ENCODE results near the gene TXLNA.

Gene TXLNA

DNA sequence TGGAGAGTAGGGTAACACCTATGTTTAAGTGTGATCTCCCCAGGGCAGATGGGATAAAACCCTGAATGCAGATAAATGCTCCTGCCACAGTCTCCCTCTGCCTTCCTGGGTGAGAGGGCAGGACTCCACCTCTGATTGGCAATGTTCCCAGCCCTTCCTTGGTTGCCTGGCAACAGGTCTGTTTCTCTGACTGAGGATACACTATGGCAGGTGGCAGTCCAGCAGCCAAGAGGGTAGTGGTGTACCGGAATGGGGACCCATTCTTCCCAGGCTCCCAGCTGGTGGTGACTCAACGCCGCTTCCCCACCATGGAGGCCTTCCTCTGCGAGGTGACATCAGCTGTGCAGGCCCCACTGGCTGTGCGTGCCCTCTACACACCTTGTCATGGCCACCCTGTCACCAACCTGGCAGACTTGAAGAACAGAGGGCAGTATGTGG, 29.4 kb downstream of the TXLNA start, which contains the start of gene DCDC2B:
Gene DCDC2B (plus strand): TSS at position 199 of the 438 bp plus-strand sequence. CDS start 5 bp downstream, at position 204.
- Histone ChIP-seq H2AFZ (ENCODE audit: low read length, unreplicated experiment) (no peak within 1 kb of the TSS), H3K79me2 (ENCODE audit: control insufficient read depth, insufficient read depth, low read length, unreplicated experiment) (no peaks in the 10 kb centered on the region), H3K4me1 (ENCODE audit: control insufficient read depth, insufficient read depth, low read length, unreplicated experiment) (peaks cover 12% of the 10 kb centered on the region), H3K27ac (ENCODE audit: low read depth, low read length) (peak within 1 kb of the TSS; percentile 34; the same call in 1 of the 2 replicates), H3K27me3 (ENCODE audit: insufficient read depth, low read length) (no peaks in the 10 kb centered on the region), H3K36me3 (ENCODE audit: insufficient read depth, low read length) (no peaks in the 10 kb centered on the region), H3K4me3 (ENCODE audit: low read depth, low read length) (no peak within 1 kb of the TSS)

DNA sequence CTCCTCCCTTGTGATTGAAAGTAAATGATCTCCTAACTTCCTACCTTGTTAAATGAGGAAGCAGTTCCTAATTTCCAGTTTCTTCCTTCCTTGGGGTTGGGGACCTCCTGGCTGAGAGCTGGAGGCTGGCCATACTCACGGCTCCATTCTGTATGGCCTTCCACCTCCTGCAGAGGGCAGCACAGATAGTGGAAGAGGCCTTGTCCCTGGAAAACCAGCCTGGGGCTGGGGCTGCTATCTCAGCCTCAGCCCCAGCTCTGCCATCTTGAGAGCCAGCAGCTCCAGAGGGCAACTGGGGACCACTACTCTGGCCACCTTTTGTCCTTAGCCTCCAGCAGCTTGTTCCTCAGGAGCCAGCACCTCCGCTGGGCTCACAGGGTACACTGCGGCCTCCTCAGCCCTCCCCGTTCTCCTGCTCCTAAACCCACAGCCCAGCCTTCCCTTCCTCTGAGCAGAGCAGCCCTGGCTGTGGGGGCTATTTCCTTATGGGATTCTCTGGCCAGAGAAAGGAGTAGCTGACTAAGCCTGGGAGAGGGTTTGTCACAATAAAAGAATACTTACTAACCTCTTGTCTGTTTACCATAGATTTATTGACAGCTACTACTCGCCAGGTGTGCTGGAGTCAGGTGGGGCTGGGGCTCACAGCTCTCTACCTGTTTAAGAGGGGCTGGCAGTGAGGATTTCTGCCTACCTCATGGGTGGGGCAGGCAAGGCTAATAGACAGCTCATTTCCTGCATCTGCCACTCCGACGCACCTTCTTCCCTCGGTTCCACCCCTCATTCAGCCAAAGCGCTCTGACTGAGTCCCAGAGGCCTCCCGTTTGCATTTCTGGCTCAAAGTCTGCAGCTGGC, 36.4 kb downstream of the TXLNA start:
- Histone ChIP-seq H3K27me3 (ENCODE audit: insufficient read depth, low read length) (no peaks in the 10 kb centered on the region), H3K4me3 (ENCODE audit: low read depth, low read length) (no peak overlapping the region), H3K27ac (ENCODE audit: low read depth, low read length) (no peak overlapping the region), H3K79me2 (ENCODE audit: control insufficient read depth, insufficient read depth, low read length, unreplicated experiment) (no peaks in the 10 kb centered on the region), H3K4me1 (ENCODE audit: control insufficient read depth, insufficient read depth, low read length, unreplicated experiment) (peaks cover 13% of the 10 kb centered on the region), H3K36me3 (ENCODE audit: insufficient read depth, low read length) (no peaks in the 10 kb centered on the region), H2AFZ (ENCODE audit: low read length, unreplicated experiment) (no peak overlapping the region)

DNA sequence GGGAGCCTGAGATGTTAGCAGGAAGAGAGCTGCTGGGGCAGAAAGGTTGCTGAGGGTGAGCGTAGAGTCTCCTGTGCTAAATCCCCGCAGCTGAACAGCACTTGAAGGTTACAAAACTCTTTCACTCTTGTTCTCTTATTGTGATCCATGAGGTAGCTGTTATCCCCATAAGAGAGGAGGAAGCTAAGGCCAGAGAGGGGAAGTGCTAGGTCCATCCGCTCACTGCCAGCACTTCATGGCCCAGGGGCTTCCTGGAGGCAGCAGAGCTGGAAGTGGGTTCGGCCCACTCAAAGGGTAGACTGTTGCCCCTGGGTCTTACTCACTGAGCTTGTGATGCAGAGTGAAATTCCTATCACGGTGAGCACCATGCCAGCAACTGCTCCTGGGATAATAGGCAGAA, 37.1 kb downstream of the TXLNA start:
- no peak overlapping the region for H3K27ac ChIP-seq (ENCODE audit: low read depth, low read length)
- no peak overlapping the region for H3K4me3 ChIP-seq (ENCODE audit: low read depth, low read length)

DNA sequence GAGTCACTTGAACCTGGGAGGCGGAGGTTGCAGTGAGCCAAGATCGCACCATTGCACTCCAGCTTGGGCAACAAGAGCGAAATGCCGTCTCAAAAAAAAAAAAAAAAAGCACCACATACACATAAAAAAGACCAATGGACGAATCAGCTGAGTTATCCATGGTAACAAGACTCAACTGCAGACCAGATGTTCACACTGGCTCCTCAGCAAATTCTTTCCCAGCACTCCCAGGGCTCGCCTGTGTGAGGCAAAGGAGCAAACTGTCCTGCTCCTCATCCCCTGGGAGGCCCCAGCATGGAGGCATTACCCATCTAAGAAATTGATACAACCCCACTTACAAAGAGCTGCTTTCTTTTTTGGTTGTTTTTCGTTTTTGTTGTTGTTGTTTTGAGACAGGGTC, 39.5 kb downstream of the TXLNA start:
- Histone ChIP-seq H3K36me3 (ENCODE audit: insufficient read depth, low read length) (no peaks in the 10 kb centered on the region; the same call in 1 of the 2 replicates), H2AFZ (ENCODE audit: low read length, unreplicated experiment) (no peak overlapping the region), H3K27ac (ENCODE audit: low read depth, low read length) (no peak overlapping the region), H3K4me1 (ENCODE audit: control insufficient read depth, insufficient read depth, low read length, unreplicated experiment) (peaks cover 30% of the 10 kb centered on the region), H3K27me3 (ENCODE audit: insufficient read depth, low read length) (no peaks in the 10 kb centered on the region), H3K79me2 (ENCODE audit: control insufficient read depth, insufficient read depth, low read length, unreplicated experiment) (peaks cover 30% of the 10 kb centered on the region), H3K4me3 (ENCODE audit: low read depth, low read length) (no peak overlapping the region)

More for the DNA sequence above, 37.1 kb downstream of the TXLNA start:
- Histone ChIP-seq H2AFZ (ENCODE audit: low read length, unreplicated experiment) (no peak overlapping the region), H3K27me3 (ENCODE audit: insufficient read depth, low read length) (no peaks in the 10 kb centered on the region), H3K36me3 (ENCODE audit: insufficient read depth, low read length) (no peaks in the 10 kb centered on the region), H3K4me1 (ENCODE audit: control insufficient read depth, insufficient read depth, low read length, unreplicated experiment) (peaks cover 20% of the 10 kb centered on the region), H3K79me2 (ENCODE audit: control insufficient read depth, insufficient read depth, low read length, unreplicated experiment) (peaks cover 7% of the 10 kb centered on the region)

DNA sequence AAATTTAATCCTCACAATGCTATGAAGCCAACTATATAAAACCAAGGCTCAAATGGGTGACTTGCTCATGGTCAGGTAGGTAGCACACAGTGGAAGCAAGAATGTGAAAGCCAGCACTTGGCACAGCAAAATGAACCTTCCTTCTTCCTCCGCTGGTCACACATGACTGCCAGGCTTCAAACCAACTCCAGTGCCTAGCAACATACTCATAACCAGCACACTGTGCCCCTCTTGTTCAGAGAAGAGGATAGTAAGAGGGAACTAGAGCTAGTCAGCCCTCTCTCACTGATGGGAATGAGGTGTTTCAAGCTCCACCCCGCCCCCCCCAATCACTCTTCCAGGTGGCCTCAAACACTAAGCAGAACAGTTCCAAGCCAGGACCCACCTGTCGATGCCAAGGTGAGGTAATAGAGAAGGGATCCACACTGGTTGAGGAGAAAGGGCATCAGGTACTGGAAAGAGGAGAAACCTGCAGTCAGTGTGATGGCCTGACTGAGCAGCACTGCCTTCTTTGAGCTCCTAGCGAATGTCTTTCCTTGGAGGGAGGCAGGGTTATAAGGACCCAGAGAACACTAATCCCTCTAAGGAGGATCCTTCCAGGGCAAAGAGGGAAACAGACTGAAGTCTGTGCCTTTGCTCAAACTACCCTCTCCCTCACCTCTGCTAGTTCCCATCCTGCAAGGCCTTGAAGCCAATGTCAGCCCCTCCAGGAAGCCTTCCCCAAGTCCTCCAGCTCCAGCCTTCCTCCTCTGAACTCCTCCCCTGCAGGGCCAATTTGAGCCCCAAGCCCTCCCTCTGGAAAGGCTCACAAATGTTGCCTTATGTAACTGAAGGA, 41.5 kb downstream of the TXLNA start:
- peak overlapping the region; percentile 79 for H2AFZ ChIP-seq (ENCODE audit: low read length, unreplicated experiment)
- H3K4me1 ChIP-seq (ENCODE audit: control insufficient read depth, insufficient read depth, low read length, unreplicated experiment): peaks cover 30% of the 10 kb centered on the region
- H3K79me2 ChIP-seq (ENCODE audit: control insufficient read depth, insufficient read depth, low read length, unreplicated experiment): peaks cover 34% of the 10 kb centered on the region
- H3K36me3 ChIP-seq (ENCODE audit: insufficient read depth, low read length): peaks cover 3% of the 10 kb centered on the region; the same call in 1 of the 2 replicates
- no peaks in the 10 kb centered on the region for H3K27me3 ChIP-seq (ENCODE audit: insufficient read depth, low read length)
- H3K4me3 ChIP-seq (ENCODE audit: low read depth, low read length): peak overlapping the region; percentile 95
- peak overlapping the region; percentile 81; the same call in 1 of the 2 replicates for H3K27ac ChIP-seq (ENCODE audit: low read depth, low read length)

DNA sequence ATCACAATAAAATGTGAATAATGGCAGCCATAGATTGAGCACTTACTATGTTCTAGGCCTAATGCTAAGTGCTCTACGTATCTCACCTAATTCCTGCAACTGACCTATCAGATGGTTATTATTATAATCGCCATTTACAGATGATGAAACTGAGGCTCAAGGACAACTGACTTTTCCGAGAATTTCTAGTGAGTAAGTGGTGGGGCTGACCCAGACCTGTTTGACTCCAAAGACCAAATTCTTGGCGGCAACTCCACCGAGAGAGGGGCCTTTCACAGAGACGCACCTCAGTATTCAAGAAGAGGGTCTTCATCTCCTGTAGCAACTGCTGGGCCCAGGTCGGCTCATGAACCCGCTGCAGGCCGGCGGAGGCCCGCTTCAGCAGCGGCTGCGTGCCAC, 42.1 kb downstream of the TXLNA start:
- Histone ChIP-seq H3K36me3 (ENCODE audit: insufficient read depth, low read length) (peaks cover 3% of the 10 kb centered on the region; the same call in 1 of the 2 replicates), H3K4me3 (ENCODE audit: low read depth, low read length) (peak overlapping the region; percentile 95), H3K4me1 (ENCODE audit: control insufficient read depth, insufficient read depth, low read length, unreplicated experiment) (peaks cover 30% of the 10 kb centered on the region), H3K27ac (ENCODE audit: low read depth, low read length) (peak overlapping the region; percentile 81), H3K27me3 (ENCODE audit: insufficient read depth, low read length) (no peaks in the 10 kb centered on the region), H3K79me2 (ENCODE audit: control insufficient read depth, insufficient read depth, low read length, unreplicated experiment) (peaks cover 34% of the 10 kb centered on the region), H2AFZ (ENCODE audit: low read length, unreplicated experiment) (peak overlapping the region; percentile 79)

DNA sequence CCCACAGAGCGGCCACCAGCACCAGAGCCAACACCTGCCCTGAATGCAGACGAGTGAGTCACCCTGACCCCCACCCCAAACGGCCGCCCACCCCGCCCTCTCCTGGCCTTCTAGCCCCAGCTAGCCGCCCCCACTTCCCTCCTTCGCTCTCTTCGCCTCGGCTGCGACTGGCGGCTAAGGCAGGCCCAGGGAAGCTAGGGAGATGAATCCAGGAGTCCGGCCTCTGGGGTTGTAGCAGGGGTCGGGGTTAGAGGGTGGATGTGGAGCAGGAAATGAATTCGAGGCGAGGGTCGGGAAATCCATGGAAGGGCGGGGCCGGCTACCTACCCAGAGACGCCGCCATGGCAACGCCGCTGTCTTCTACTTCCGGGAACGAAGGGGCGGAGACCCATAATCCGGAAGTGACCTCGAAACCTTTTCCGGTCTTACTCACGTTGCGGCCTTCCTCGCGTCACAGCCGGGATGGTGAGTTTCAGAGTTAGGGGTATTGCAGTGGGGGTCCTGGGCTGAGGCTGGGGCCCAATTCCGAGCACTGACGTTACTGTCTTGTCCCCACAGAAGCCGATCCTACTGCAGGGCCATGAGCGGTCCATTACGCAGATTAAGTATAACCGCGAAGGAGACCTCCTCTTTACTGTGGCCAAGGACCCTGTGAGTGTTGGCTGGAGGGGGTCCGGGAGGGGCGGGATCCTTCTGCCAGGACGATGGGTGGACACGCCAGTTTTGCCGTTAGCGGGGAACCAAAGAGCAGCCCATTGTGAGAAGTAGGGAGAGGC, 42.7 kb downstream of the TXLNA start, which contains the start of the genes EIF3I and TMEM234:
Gene EIF3I (plus strand): TSS at position 428 of the 776 bp plus-strand sequence. CDS start 35 bp downstream, at position 463.
Gene TMEM234 (minus strand): TSS at position 374 of the 776 bp plus-strand sequence. CDS start 31 bp downstream, at position 343.
- Histone ChIP-seq H3K27ac (ENCODE audit: low read depth, low read length) (peak within 1 kb of the TSS; percentile 81), H2AFZ (ENCODE audit: low read length, unreplicated experiment) (peak within 1 kb of the TSS; percentile 79), H3K27me3 (ENCODE audit: insufficient read depth, low read length) (no peaks in the 10 kb centered on the region), H3K36me3 (ENCODE audit: insufficient read depth, low read length) (peaks cover 3% of the 10 kb centered on the region; the same call in 1 of the 2 replicates), H3K4me1 (ENCODE audit: control insufficient read depth, insufficient read depth, low read length, unreplicated experiment) (peaks cover 30% of the 10 kb centered on the region), H3K79me2 (ENCODE audit: control insufficient read depth, insufficient read depth, low read length, unreplicated experiment) (peaks cover 34% of the 10 kb centered on the region), H3K4me3 (ENCODE audit: low read depth, low read length) (peak within 1 kb of the TSS; percentile 95)

DNA sequence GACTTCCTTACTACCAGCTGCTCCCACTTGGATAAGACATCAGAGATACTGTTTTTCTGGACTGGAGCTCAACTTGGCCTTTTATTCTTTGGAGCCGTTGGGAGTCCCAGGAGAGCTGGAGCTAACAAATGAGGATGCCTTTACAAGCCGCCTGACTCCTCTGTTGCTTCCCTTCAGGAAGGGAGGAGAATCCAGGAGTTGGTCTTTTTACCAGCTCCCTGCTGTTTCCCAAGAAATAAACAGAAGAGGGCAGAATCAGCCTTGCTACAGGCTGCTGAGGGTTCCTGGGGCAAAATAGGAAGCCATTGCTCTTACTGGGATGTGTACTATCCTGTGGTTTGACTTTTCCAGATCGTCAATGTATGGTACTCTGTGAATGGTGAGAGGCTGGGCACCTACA, 44.2 kb downstream of the TXLNA start:
- peak overlapping the region; percentile 14; the same call in 1 of the 2 replicates for H3K27ac ChIP-seq (ENCODE audit: low read depth, low read length)
- H2AFZ ChIP-seq (ENCODE audit: low read length, unreplicated experiment): no peak overlapping the region
- peaks cover 30% of the 10 kb centered on the region for H3K4me1 ChIP-seq (ENCODE audit: control insufficient read depth, insufficient read depth, low read length, unreplicated experiment)
- H3K27me3 ChIP-seq (ENCODE audit: insufficient read depth, low read length): no peaks in the 10 kb centered on the region
- H3K79me2 ChIP-seq (ENCODE audit: control insufficient read depth, insufficient read depth, low read length, unreplicated experiment): peaks cover 34% of the 10 kb centered on the region
- H3K36me3 ChIP-seq (ENCODE audit: insufficient read depth, low read length): peaks cover 11% of the 10 kb centered on the region; the same call in 1 of the 2 replicates
- peak overlapping the region; percentile 95 for H3K4me3 ChIP-seq (ENCODE audit: low read depth, low read length)

DNA sequence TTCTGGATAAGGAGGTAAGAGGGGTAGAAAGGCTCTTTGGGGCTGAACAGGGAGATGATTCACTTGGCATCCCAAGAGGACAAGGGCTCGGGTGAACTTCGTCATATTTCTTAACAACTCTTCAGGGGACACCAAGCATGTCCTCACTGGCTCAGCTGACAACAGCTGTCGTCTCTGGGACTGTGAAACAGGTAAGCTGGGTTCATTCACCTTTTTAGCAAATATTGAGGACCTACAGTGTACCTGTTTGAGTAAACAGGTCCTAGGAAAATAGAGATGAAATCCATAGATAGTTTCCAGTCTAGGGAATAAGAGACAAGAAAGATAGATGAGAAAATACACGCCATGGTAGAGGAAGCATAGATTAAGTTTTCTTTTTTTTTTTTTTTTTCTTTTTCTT, 44.8 kb downstream of the TXLNA start:
- Histone ChIP-seq H3K4me3 (ENCODE audit: low read depth, low read length) (no peak overlapping the region), H3K79me2 (ENCODE audit: control insufficient read depth, insufficient read depth, low read length, unreplicated experiment) (peaks cover 34% of the 10 kb centered on the region), H3K27ac (ENCODE audit: low read depth, low read length) (no peak overlapping the region), H3K36me3 (ENCODE audit: insufficient read depth, low read length) (peaks cover 11% of the 10 kb centered on the region; the same call in 1 of the 2 replicates), H3K4me1 (ENCODE audit: control insufficient read depth, insufficient read depth, low read length, unreplicated experiment) (peaks cover 30% of the 10 kb centered on the region), H2AFZ (ENCODE audit: low read length, unreplicated experiment) (no peak overlapping the region), H3K27me3 (ENCODE audit: insufficient read depth, low read length) (no peaks in the 10 kb centered on the region)
